HEK293 (cell line): ENCODE results near the gene KIF4A.

Experiments
- CTCF ChIA-PET: fragments of 350-600 bp; formaldehyde crosslinking; extraction: SDS; loops from one replicate; lab custom pipeline; 2021; ENCODE audit warnings: antibody characterized with exemption; lab: Yijun Ruan, JAX
- POLR2A ChIA-PET: fragments of 300-600 bp; formaldehyde crosslinking; extraction: SDS; loops from one replicate; lab custom pipeline; 2020; ENCODE audit warnings: antibody characterized with exemption, inconsistent platforms; lab: Yijun Ruan, JAX
- H3K27ac ChIP-seq: fragments of 200-500 bp; sonication (Bioruptor generic); 2 replicates; pipeline ENCODE4 v1.5.1; 2014; ENCODE audit warnings: low read depth, low read length, control low read depth, inconsistent platforms; ENCODE audit errors: extremely low read depth
- H3K36me3 ChIP-seq, 2 experiments: fragments of 200-500 bp in 1 of 2; sonication (Bioruptor generic) in 1 of 2; 1 replicate in 1 of 2; 2 replicates in 1 of 2; pipeline ENCODE4 v1.5.1; 2014 to 2017; ENCODE audit warnings: inconsistent platforms in 2 of 2, low read length in 2 of 2; ENCODE audit not compliant: control insufficient read depth in 2 of 2, insufficient read depth in 1 of 2
- H3K4me1 ChIP-seq: fragments of 200-500 bp; sonication (Bioruptor generic); 2 replicates; pipeline ENCODE4 v1.5.1; 2014; ENCODE audit warnings: mild to moderate bottlenecking, low read length, inconsistent platforms; ENCODE audit not compliant: control insufficient read depth, insufficient read depth
- H3K4me3 ChIP-seq: 2 replicates; pipeline ENCODE4 v1.5.1; 2011; ENCODE audit warnings: low read depth, mild to moderate bottlenecking, control low read depth, low read length, moderate library complexity
- H3K9me3 ChIP-seq: fragments of 200-500 bp; sonication (Bioruptor generic); 2 replicates; pipeline ENCODE4 v1.5.1; 2014; ENCODE audit warnings: low read depth, low read length, inconsistent platforms; ENCODE audit not compliant: control insufficient read depth, insufficient read depth
- KLF17 ChIP-seq: fragments of 450-650 bp; formaldehyde crosslinking; IDR thresholded peaks from 2 replicates; pipeline ENCODE4 v1.5.1; 2016; ENCODE audit warnings: missing biosample characterization, missing genetic modification characterization
- KLF7 ChIP-seq: fragments of 450-650 bp; formaldehyde crosslinking; IDR thresholded peaks from 2 replicates; pipeline ENCODE4 v1.5.1; 2016; ENCODE audit warnings: missing biosample characterization, missing genetic modification characterization, borderline replicate concordance
- MYNN ChIP-seq: fragments of 450-650 bp; formaldehyde crosslinking; IDR thresholded peaks from 2 replicates; pipeline ENCODE4 v1.5.1; 2016; ENCODE audit warnings: missing biosample characterization, missing genetic modification characterization, borderline replicate concordance
- YY2 ChIP-seq: fragments of 450-650 bp; formaldehyde crosslinking; IDR thresholded peaks from 2 replicates; pipeline ENCODE4 v1.5.1; 2016; ENCODE audit warnings: missing biosample characterization, missing genetic modification characterization
- ZBTB20 ChIP-seq: fragments of 450-650 bp; formaldehyde crosslinking; IDR thresholded peaks from 2 replicates; pipeline ENCODE4 v1.5.1; 2016; ENCODE audit warnings: missing biosample characterization, missing genetic modification characterization
- ZNF138 ChIP-seq: fragments of 450-650 bp; formaldehyde crosslinking; IDR thresholded peaks from 2 replicates; pipeline ENCODE4 v1.5.1; 2016; ENCODE audit warnings: missing biosample characterization, missing genetic modification characterization, borderline replicate concordance
- ZNF16 ChIP-seq: fragments of 450-650 bp; formaldehyde crosslinking; IDR thresholded peaks from 2 replicates; pipeline ENCODE4 v1.5.1; 2016; ENCODE audit warnings: low read depth, missing biosample characterization, missing genetic modification characterization
- ZNF211 ChIP-seq: fragments of 450-650 bp; formaldehyde crosslinking; IDR thresholded peaks from 2 replicates; pipeline ENCODE4 v1.5.1; 2016; ENCODE audit warnings: low read depth, missing biosample characterization, missing genetic modification characterization
- ZNF221 ChIP-seq: fragments of 450-650 bp; formaldehyde crosslinking; IDR thresholded peaks from 2 replicates; pipeline ENCODE4 v1.5.1; 2017; ENCODE audit warnings: missing biosample characterization, missing genetic modification characterization, borderline replicate concordance
- ZNF26 ChIP-seq: fragments of 450-650 bp; formaldehyde crosslinking; IDR thresholded peaks from 2 replicates; pipeline ENCODE4 v1.5.1; 2016; ENCODE audit warnings: missing biosample characterization, missing genetic modification characterization
- ZNF292 ChIP-seq: fragments of 450-650 bp; formaldehyde crosslinking; IDR thresholded peaks from 2 replicates; pipeline ENCODE4 v1.5.1; 2016; ENCODE audit warnings: low read depth, missing biosample characterization, missing genetic modification characterization, borderline replicate concordance
- ZNF473 ChIP-seq: fragments of 450-650 bp; formaldehyde crosslinking; IDR thresholded peaks from 2 replicates; pipeline ENCODE4 v1.5.1; 2017; ENCODE audit warnings: missing biosample characterization, missing genetic modification characterization
- ZNF510 ChIP-seq: fragments of 450-650 bp; formaldehyde crosslinking; IDR thresholded peaks from 2 replicates; pipeline ENCODE4 v1.5.1; 2018; ENCODE audit warnings: mild to moderate bottlenecking, missing genetic modification characterization, missing biosample characterization; ENCODE audit not compliant: insufficient replicate concordance
- ZNF558 ChIP-seq: fragments of 450-650 bp; formaldehyde crosslinking; IDR thresholded peaks from 2 replicates; pipeline ENCODE4 v1.5.1; 2016; ENCODE audit warnings: missing biosample characterization, missing genetic modification characterization
- ZNF580 ChIP-seq: fragments of 450-650 bp; formaldehyde crosslinking; IDR thresholded peaks from 2 replicates; pipeline ENCODE4 v1.5.1; 2016; ENCODE audit warnings: missing biosample characterization, missing genetic modification characterization
- ZNF626 ChIP-seq: fragments of 450-650 bp; sonication (Bioruptor Pico); formaldehyde crosslinking; IDR thresholded peaks from 2 replicates; pipeline ENCODE4 v1.5.1; 2018; ENCODE audit warnings: missing biosample characterization, missing genetic modification characterization, inconsistent platforms
- ZNF677 ChIP-seq: fragments of 450-650 bp; IDR thresholded peaks from 2 replicates; pipeline ENCODE4 v1.5.0; 2018; ENCODE audit warnings: missing biosample characterization, mild to moderate bottlenecking, missing genetic modification characterization, moderate library complexity
- ZNF76 ChIP-seq: fragments of 450-650 bp; formaldehyde crosslinking; IDR thresholded peaks from 2 replicates; pipeline ENCODE4; 2016; ENCODE audit warnings: low read depth, missing biosample characterization, missing genetic modification characterization, borderline replicate concordance

Gene KIF4A

GRCh38 chrX:70331161-70331560, 41.3 kb downstream of the KIF4A start:
- Histone ChIP-seq H3K9me3 (no peaks in the 10 kb centered on the region), H3K36me3 (peaks cover 34 to 68% of the 10 kb centered on the region in 2 experiments), H3K27ac (no peak overlapping the region), H3K4me3 (no peak overlapping the region), H3K4me1 (no peaks in the 10 kb centered on the region)
- POLR2A ChIA-PET = no interaction called here
- no peak for TF ChIP-seq ZNF221 (tag by site-specific recombination)
- TF ChIP-seq YY2 = no peak
- TF ChIP-seq ZBTB20 (tag by site-specific recombination) = no peak
- TF ChIP-seq ZNF510 = no peak
- TF ChIP-seq ZNF16 (tag by site-specific recombination) = no peak
- no peak for TF ChIP-seq ZNF138 (tag by site-specific recombination)
- no peak for TF ChIP-seq ZNF211 (tag by site-specific recombination)
- no peak for TF ChIP-seq ZNF76 (tag by site-specific recombination)
- no peak for TF ChIP-seq KLF17 (tag by site-specific recombination)
- TF ChIP-seq ZNF626 (tag by site-specific recombination) = no peak
- no peak for TF ChIP-seq ZNF26
- TF ChIP-seq ZNF580 (tag by site-specific recombination) = no peak
- CTCF ChIA-PET = no interaction called here

GRCh38 chrX:70332600-70332999, 42.7 kb downstream of the KIF4A start:
- peaks cover 37 to 77% of the 10 kb centered on the region in 2 experiments for H3K36me3 ChIP-seq
- TF ChIP-seq ZNF473 (tag by site-specific recombination) (no peak), ZNF558 (no peak), KLF7 (tag by site-specific recombination) (no peak), ZNF292 (tag by site-specific recombination) (no peak), MYNN (tag by site-specific recombination) (no peak)

GRCh38 chrX:70336767-70337166, 46.9 kb downstream of the KIF4A start:
- TF ChIP-seq ZNF677 = no peak
- TF ChIP-seq, all 188 proteins: peak for 0
- Histone ChIP-seq H3K9me3 (no peaks in the 10 kb centered on the region), H3K4me1 (no peaks in the 10 kb centered on the region), H3K36me3 (peaks cover 28 to 62% of the 10 kb centered on the region in 2 experiments), H3K4me3 (no peak overlapping the region), H3K27ac (no peak overlapping the region)
- ChIA-PET POLR2A (no interaction called here), CTCF (no interaction called here)

More at GRCh38 chrX:70332600-70332999, 42.7 kb downstream of the KIF4A start:
- ChIA-PET CTCF (interaction anchor here (0.6 to 1.0 kb wide), 5 partner anchors 10 to 284 kb away, joined by 3 to 4 read pairs (median 3); no protein-coding TSS in a partner anchor), POLR2A (no interaction called here)
- H3K27ac ChIP-seq = no peak overlapping the region
- H3K9me3 ChIP-seq = no peaks in the 10 kb centered on the region
- no peak overlapping the region for H3K4me3 ChIP-seq
- no peaks in the 10 kb centered on the region for H3K4me1 ChIP-seq
